ENCODE results near the gene TFDP1.
"Not testable (repeated sequence)": the region's sequence is repeated elsewhere in the genome, so short reads cannot be mapped to it uniquely, and the experiment has no call there.

Gene TFDP1

GRCh38 chr13:113617961-113618360, 33.4 kb downstream of the TFDP1 start:
- DNase-seq (ENCODE audit: low read depth) = no peak

GRCh38 chr13:113618455-113618854, 33.9 kb downstream of the TFDP1 start:
- no peak for DNase-seq (ENCODE audit: low read depth)

- DNase-seq (ENCODE audit: low read depth) = no peak
These were observed 35.7 kb downstream of the TFDP1 start for GRCh38 chr13:113620036-113620796.

- no peak for DNase-seq (ENCODE audit: low read depth)
These were observed 36.5 kb downstream of the TFDP1 start for GRCh38 chr13:113621046-113621445.

GRCh38 chr13:113621498-113621897, 36.9 kb downstream of the TFDP1 start:
- not testable (repeated sequence) for DNase-seq (ENCODE audit: low read depth)

- not testable (repeated sequence) for DNase-seq (ENCODE audit: low read depth)
These were observed 37.5 kb downstream of the TFDP1 start for GRCh38 chr13:113621986-113622550.

GRCh38 chr13:113622791-113623490, 38.4 kb downstream of the TFDP1 start:
- DNase-seq (ENCODE audit: low read depth) = no peak

- DNase-seq (ENCODE audit: low read depth) = no peak
These were observed 39.1 kb downstream of the TFDP1 start for GRCh38 chr13:113623491-113624234.

- no peak for DNase-seq (ENCODE audit: low read depth)
These were observed 39.7 kb downstream of the TFDP1 start for GRCh38 chr13:113624235-113624587.

- not testable (repeated sequence) for DNase-seq (ENCODE audit: low read depth)
These were observed 40.2 kb downstream of the TFDP1 start for GRCh38 chr13:113624640-113625304.

- DNase-seq (ENCODE audit: low read depth) = no peak
These were observed 41.6 kb downstream of the TFDP1 start for GRCh38 chr13:113625965-113626721.

- no peak for DNase-seq (ENCODE audit: low read depth)
These were observed 42.6 kb downstream of the TFDP1 start for GRCh38 chr13:113627136-113627535.

GRCh38 chr13:113628291-113629270, 44.0 kb downstream of the TFDP1 start:
- no peak for DNase-seq (ENCODE audit: low read depth)

GRCh38 chr13:113629866-113630265, 45.3 kb downstream of the TFDP1 start:
- no peak for DNase-seq (ENCODE audit: low read depth)

GRCh38 chr13:113630296-113630695, 45.7 kb downstream of the TFDP1 start:
- no peak for DNase-seq (ENCODE audit: low read depth)

GRCh38 chr13:113630804-113631203, 46.3 kb downstream of the TFDP1 start:
- DNase-seq (ENCODE audit: low read depth) = no peak

GRCh38 chr13:113631341-113632095, 47.0 kb downstream of the TFDP1 start:
- no peak for DNase-seq (ENCODE audit: low read depth)

- no peak for DNase-seq (ENCODE audit: low read depth)
These were observed 48.3 kb downstream of the TFDP1 start for GRCh38 chr13:113632706-113633484.

All from fibroblast of the conjunctiva (primary cell).